GM12878 (cell line): ENCODE results near the gene TGFB2. TPM values are rescaled to one million over a fixed set of nuclear protein-coding genes. Genes with fewer than 3 reads are reported as not detected.

Experiments
- ATAC-seq: fragments of 200-7000 bp; cut with Tn5 transposase; 3 replicates; pipeline ENCODE4 v1.9.1; 2020; ENCODE audit warnings: mild to moderate bottlenecking, moderate library complexity
- BruUV-seq: library from RNA; stranded (reverse); fragments of 400-500 nt; replicated peaks from 2 replicates; lab custom pipeline; 2021; lab: Mats Ljungman, UMichigan
- CTCF ChIA-PET: fragments of 300-600 bp; sonication (Branson Sonifier 250); formaldehyde crosslinking; extraction: SDS; loops from one replicate; lab custom pipeline; 2021; ENCODE audit warnings: inconsistent platforms; lab: Yijun Ruan, JAX
- POLR2A ChIA-PET: fragments of 350-600 bp; formaldehyde crosslinking; extraction: SDS; loops from one replicate; lab custom pipeline; 2021; ENCODE audit warnings: inconsistent platforms; lab: Charles Lee
- RAD21 ChIA-PET: fragments of 300-600 bp; sonication (Branson Sonifier 250); formaldehyde crosslinking; loops from one replicate; lab custom pipeline; 2023; ENCODE audit warnings: antibody characterized with exemption; ENCODE audit not compliant: unreplicated experiment; lab: Charles Lee
- SMC1A ChIA-PET: fragments of 300-600 bp; sonication (Branson Sonifier 250); formaldehyde crosslinking; loops from one replicate; lab custom pipeline; 2023; ENCODE audit not compliant: unreplicated experiment, uncharacterized antibody; lab: Charles Lee
- DNase-seq: peaks from one replicate; pipeline ENCODE4 v3.0.0-alpha.2; 2011; ENCODE audit warnings: low read depth, low spot score
- FAIRE-seq: peaks from 3 replicates; lab custom pipeline; 2011; peaks lifted over from hg19 to GRCh38; lab: Jason Lieb, UNC
- H2AFZ ChIP-seq: 2 replicates; pipeline ENCODE4 v1.6.0; 2011; ENCODE audit warnings: low read depth, low read length, control low read depth; ENCODE audit not compliant: control insufficient read depth
- H3K27ac ChIP-seq: 2 replicates; pipeline ENCODE4 v1.5.1; 2011; ENCODE audit warnings: control low read depth; ENCODE audit not compliant: control insufficient read depth, insufficient read depth
- H3K27me3 ChIP-seq, 2 experiments: replicated peaks in 1 of 2; 2 replicates each; pipeline versions ENCODE4 v1.6.0 to v1.6.1; 2011; ENCODE audit warnings: low read length in 1 of 2; ENCODE audit not compliant: control insufficient read depth in 2 of 2, insufficient read depth in 2 of 2
- H3K36me3 ChIP-seq, 2 experiments: 2 replicates each; pipeline ENCODE4 v1.5.1; 2011; ENCODE audit warnings: low read length in 1 of 2; ENCODE audit not compliant: control insufficient read depth in 2 of 2, insufficient read depth in 2 of 2
- H3K4me1 ChIP-seq: 2 replicates; pipeline ENCODE4 v1.6.1; 2011; ENCODE audit warnings: mild to moderate bottlenecking, low read length, moderate library complexity, mixed read lengths; ENCODE audit not compliant: control insufficient read depth, insufficient read depth
- H3K4me2 ChIP-seq: 2 replicates; pipeline ENCODE4 v1.6.0; 2011; ENCODE audit warnings: control low read depth; ENCODE audit not compliant: control insufficient read depth, insufficient read depth
- H3K4me3 ChIP-seq: fragments of 200-600 bp; sonication (generic); 2 replicates; pipeline ENCODE4 v1.5.1; 2016
- H3K79me2 ChIP-seq: 2 replicates; pipeline ENCODE4 v1.6.0; 2011; ENCODE audit warnings: low read length; ENCODE audit not compliant: control insufficient read depth, insufficient read depth
- H3K9ac ChIP-seq: 2 replicates; pipeline ENCODE4 v1.8.0; 2011; ENCODE audit warnings: low read length, control low read depth, mixed read lengths; ENCODE audit not compliant: control insufficient read depth, insufficient read depth
- H3K9me3 ChIP-seq: replicated peaks from 3 replicates; pipeline ENCODE4 v1.5.1; 2011; ENCODE audit warnings: mild to moderate bottlenecking, low read length; ENCODE audit not compliant: control insufficient read depth, insufficient read depth
- H4K20me1 ChIP-seq: 2 replicates; pipeline ENCODE4 v1.6.0; 2011; ENCODE audit not compliant: control insufficient read depth, insufficient read depth
- CHD4 ChIP-seq: fragments of 200-600 bp; sonication (generic); IDR thresholded peaks from 2 replicates; pipeline ENCODE4 v1.6.1; 2016; ENCODE audit warnings: mild to moderate bottlenecking
- ELK1 ChIP-seq: IDR thresholded peaks from 2 replicates; pipeline ENCODE4 v1.6.1; 2012; ENCODE audit warnings: low read depth, low read length, improper control_type of control experiment
- ETV6 ChIP-seq, 2 experiments: fragments of 450-650 bp in 1 of 2; IDR thresholded peaks in 1 of 2; conservative IDR thresholded peaks in 1 of 2; 2 replicates each; pipeline ENCODE4 v1.6.1; 2014; ENCODE audit warnings: antibody characterized with exemption in 1 of 2, borderline replicate concordance in 1 of 2, low read depth in 1 of 2, mild to moderate bottlenecking in 1 of 2, moderate library complexity in 1 of 2
- FOXK2 ChIP-seq: fragments of 450-650 bp; IDR thresholded peaks from 2 replicates; pipeline ENCODE4 v1.6.1; 2017; ENCODE audit warnings: mild to moderate bottlenecking, moderate library complexity
- IKZF2 ChIP-seq, 2 experiments: fragments of 450-650 bp; IDR thresholded peaks; 2 replicates each; pipeline ENCODE4 v1.6.1; 2017; ENCODE audit warnings: mild to moderate bottlenecking in 2 of 2, moderate library complexity in 2 of 2
- NFIC ChIP-seq: IDR thresholded peaks from 2 replicates; pipeline ENCODE4 v1.6.1; 2012; ENCODE audit warnings: low read depth, mild to moderate bottlenecking, inconsistent platforms, low read length, moderate library complexity
- NFYB ChIP-seq: IDR thresholded peaks from 2 replicates; pipeline ENCODE4 v1.6.1; 2011; ENCODE audit warnings: low read depth, mild to moderate bottlenecking, low read length, improper control_type of control experiment, moderate library complexity; ENCODE audit not compliant: insufficient read depth
- NKRF ChIP-seq: fragments of 450-650 bp; conservative IDR thresholded peaks from 2 replicates; pipeline ENCODE4 v1.6.1; 2017; ENCODE audit warnings: mild to moderate bottlenecking, moderate library complexity
- NR2C2 ChIP-seq: IDR thresholded peaks from 2 replicates; pipeline ENCODE4 v1.6.1; 2011; ENCODE audit warnings: borderline replicate concordance, low read depth; ENCODE audit not compliant: control insufficient read depth, insufficient read length
- RAD21 ChIP-seq: IDR thresholded peaks from 2 replicates; pipeline ENCODE4 v1.6.1; 2011; ENCODE audit warnings: mild to moderate bottlenecking, low read depth, low read length, moderate library complexity; ENCODE audit not compliant: insufficient read depth
- RFX5 ChIP-seq: IDR thresholded peaks from 2 replicates; pipeline ENCODE4 v1.6.1; 2011; ENCODE audit warnings: low read depth, low read length, improper control_type of control experiment
- RUNX3 ChIP-seq: IDR thresholded peaks from 2 replicates; pipeline ENCODE4 v1.6.1; 2012; ENCODE audit warnings: low read length, inconsistent platforms
- SKIL ChIP-seq: fragments of 450-650 bp; IDR thresholded peaks from 2 replicates; pipeline ENCODE4 v1.6.1; 2017; ENCODE audit warnings: mild to moderate bottlenecking, low read depth, inconsistent platforms; ENCODE audit not compliant: poor library complexity, severe bottlenecking
- SUZ12 ChIP-seq: fragments of 200-600 bp; sonication (generic); IDR thresholded peaks from one replicate; pipeline ENCODE4 v1.6.1; 2018; ENCODE audit warnings: antibody characterized with exemption, mild to moderate bottlenecking; ENCODE audit not compliant: unreplicated experiment
- ZBTB4 ChIP-seq: fragments of 450-650 bp; formaldehyde crosslinking; IDR thresholded peaks from 2 replicates; pipeline ENCODE4 v1.4.0; 2022; ENCODE audit warnings: mild to moderate bottlenecking, moderate library complexity
- WGBS: methylation state at CpG from one replicate; pipeline ENCODE4 v1.1.6; 2016; ENCODE audit warnings: low lambda C conversion rate; ENCODE audit not compliant: insufficient replicate concordance, insufficient coverage; ENCODE audit errors: missing lambda C conversion rate; 5-methylcytosine and 5-hydroxymethylcytosine counted together
- in situ Hi-C: fragments of 300-500 bp; cut with MboI; formaldehyde crosslinking; loops from 9 replicates; pipeline ENCODE4 v1.14.3; 2018; ENCODE audit warnings: mixed read lengths
- intact Hi-C: fragments of 100-400 bp; cut with micrococcal nuclease; formaldehyde crosslinking; loops from one replicate; pipeline ENCODE4 v1.14.2; 2022; ENCODE audit not compliant: unreplicated experiment
- polyA plus RNA-seq, 11 experiments: library from polyadenylated mRNA; depleted of rRNA in 4 of 11; unstranded in 6 of 11; stranded (reverse) in 5 of 11; fragments of >200 nt; fragmentation: Nextera tagmentation in 4 of 11; fragmentation: Illumina TruSeq in 1 of 11; extraction: Ambion mirVana in 4 of 11; extraction: Trizol in 1 of 11; gene quantifications; 1 replicate in 1 of 11; 2 replicates in 10 of 11; pipeline versions ENCODE4 v1.2.1 to v1.2.3, GENCODE V29; 2011 to 2016; ENCODE audit warnings: inconsistent platforms in 2 of 11, missing spikeins in 2 of 11, low read depth in 1 of 11
- total RNA-seq, 4 experiments: library from RNA; depleted of rRNA in 3 of 4; stranded (reverse); fragments of >200 nt in 3 of 4; fragmentation: Illumina TruSeq in 1 of 4; extraction: Trizol in 1 of 4; gene quantifications; 2 replicates each; pipeline versions ENCODE4 v1.2.1 to v1.2.3, GENCODE V29; 2013 to 2021

The TGFB2 gene
- total and polyA plus RNA-seq, 10 of the 15 experiments (the other 5 are each of a cell fraction or from before 2014, with no cell fraction given): 0.03 to 0.11 (median 0.04) TPM; not detected in 6

- TF ChIP-seq ZBTB4 (no peak), ELK1 (no peak), NFIC (no peak)
Observed at GRCh38 chr1:218492874-218493273, 147.7 kb downstream of the TGFB2 start (continued).

GRCh38 chr1:218493986-218494385 is 148.8 kb downstream of the TGFB2 start:
- intact Hi-C loops: no loop called here
- RAD21 ChIA-PET: no interaction called here
- H3K79me2 ChIP-seq: no peaks in the 10 kb centered on the region
- H3K4me3 ChIP-seq: no peak overlapping the region
- H3K27me3 ChIP-seq: no peaks in the 10 kb centered on the region
- no peak overlapping the region for H3K4me2 ChIP-seq
- DNase-seq: no peak
- no peaks in the 10 kb centered on the region for H3K36me3 ChIP-seq
- no peaks in the 10 kb centered on the region; the same call in 1 of the 2 replicates for H4K20me1 ChIP-seq
- no peak overlapping the region for H2AFZ ChIP-seq
- SMC1A ChIA-PET: no interaction called here
- POLR2A ChIA-PET: no interaction called here
- BruUV-seq: no TSS peak
- H3K27ac ChIP-seq: no peak overlapping the region
- CTCF ChIA-PET: no interaction called here
- in situ Hi-C loops: no loop called here
- no peak overlapping the region for H3K9ac ChIP-seq
- 6% methylated on average over 2 of the region's 2 CpGs for WGBS
- H3K4me1 ChIP-seq: no peaks in the 10 kb centered on the region
- no peak for ATAC-seq
- no peaks in the 10 kb centered on the region for H3K9me3 ChIP-seq
- FAIRE-seq: no peak
- TF ChIP-seq SKIL (no peak), RUNX3 (no peak), SUZ12 (no peak), NR2C2 (no peak), NFYB (no peak), FOXK2 (no peak), IKZF2 (IDR thresholded peaks at IDR 0.05) (no peak), ETV6 (conservative IDR thresholded peaks at IDR 0.05 in 1 of 2, IDR thresholded peaks at IDR 0.05 in 1 of 2; ENCODE audit: borderline replicate concordance in 1 of 2, low read depth in 1 of 2) (no peak), RAD21 (no peak), RFX5 (no peak), CHD4 (no peak), NKRF (no peak)
